Measurements from ENCODE around the gene CD81. TPM values are rescaled to one million over a fixed set of nuclear protein-coding genes. Genes with fewer than 3 reads are reported as not detected.
A peak's percentile ranks its signal among the peaks of the same experiment; 100 is the strongest.

CD81 gene, protein sequence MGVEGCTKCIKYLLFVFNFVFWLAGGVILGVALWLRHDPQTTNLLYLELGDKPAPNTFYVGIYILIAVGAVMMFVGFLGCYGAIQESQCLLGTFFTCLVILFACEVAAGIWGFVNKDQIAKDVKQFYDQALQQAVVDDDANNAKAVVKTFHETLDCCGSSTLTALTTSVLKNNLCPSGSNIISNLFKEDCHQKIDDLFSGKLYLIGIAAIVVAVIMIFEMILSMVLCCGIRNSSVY
- polyA plus RNA-seq (2011; rRNA removed) (260 and 359 TPM in 2 replicates), polyA minus RNA-seq (2011; rRNA and poly(A)+ RNA removed) (392 and 552 TPM in 2 replicates)

GRCh38 chr11:2376751-2377451 is at the start of gene CD81:
TSS of gene CD81 (plus strand) at chr11:2377310. CDS start at chr11:2377550, 240 bp downstream.
- Histone ChIP-seq H3K9me3 (ENCODE audit: control insufficient read depth, insufficient read depth, low read length) (peaks cover 4% of the 10 kb centered on the region; the same call in 1 of the 2 replicates), H3K4me3 (ENCODE audit: low read depth, low read length) (peak within 1 kb of the TSS; percentile 88), H3K27me3 (ENCODE audit: control insufficient read depth, insufficient read depth, low read length) (peaks cover 2% of the 10 kb centered on the region), H3K27ac (ENCODE audit: low read depth, low read length) (peak within 1 kb of the TSS; percentile 85)
- POLR2A ChIA-PET, result interaction anchor here (0.5 to 2.9 kb wide), 20 partner anchors 10 to 799 kb away, joined by 3 to 56 read pairs (median 4); partner anchors contain the start of gene TSSC4
- CTCF ChIA-PET, result interaction anchor here (1.0 kb wide), 1 partner anchor 24 kb away, joined by 4 read pairs; the partner anchor contains the start of gene TSSC4
- no peak for TF ChIP-seq CTCF (IDR thresholded peaks at IDR 0.05; ENCODE audit: low read depth, low read length)
- no peak for DNase-seq (ENCODE audit: low read depth, low spot score)

- Histone ChIP-seq H3K27me3 (ENCODE audit: control insufficient read depth, insufficient read depth, low read length) (no peaks in the 10 kb centered on the region), H3K9me3 (ENCODE audit: control insufficient read depth, insufficient read depth, low read length) (peaks cover 15% of the 10 kb centered on the region), H3K27ac (ENCODE audit: low read depth, low read length) (no peak overlapping the region), H3K4me3 (ENCODE audit: low read depth, low read length) (no peak overlapping the region)
- TF ChIP-seq CTCF (IDR thresholded peaks at IDR 0.05; ENCODE audit: low read depth, low read length), result no peak
- ChIA-PET CTCF (no interaction called here), POLR2A (no interaction called here)
- no peak for DNase-seq (ENCODE audit: low read depth, low spot score)
Observed at GRCh38 chr11:2328021-2328420, 49.1 kb upstream of the CD81 start.

DNA sequence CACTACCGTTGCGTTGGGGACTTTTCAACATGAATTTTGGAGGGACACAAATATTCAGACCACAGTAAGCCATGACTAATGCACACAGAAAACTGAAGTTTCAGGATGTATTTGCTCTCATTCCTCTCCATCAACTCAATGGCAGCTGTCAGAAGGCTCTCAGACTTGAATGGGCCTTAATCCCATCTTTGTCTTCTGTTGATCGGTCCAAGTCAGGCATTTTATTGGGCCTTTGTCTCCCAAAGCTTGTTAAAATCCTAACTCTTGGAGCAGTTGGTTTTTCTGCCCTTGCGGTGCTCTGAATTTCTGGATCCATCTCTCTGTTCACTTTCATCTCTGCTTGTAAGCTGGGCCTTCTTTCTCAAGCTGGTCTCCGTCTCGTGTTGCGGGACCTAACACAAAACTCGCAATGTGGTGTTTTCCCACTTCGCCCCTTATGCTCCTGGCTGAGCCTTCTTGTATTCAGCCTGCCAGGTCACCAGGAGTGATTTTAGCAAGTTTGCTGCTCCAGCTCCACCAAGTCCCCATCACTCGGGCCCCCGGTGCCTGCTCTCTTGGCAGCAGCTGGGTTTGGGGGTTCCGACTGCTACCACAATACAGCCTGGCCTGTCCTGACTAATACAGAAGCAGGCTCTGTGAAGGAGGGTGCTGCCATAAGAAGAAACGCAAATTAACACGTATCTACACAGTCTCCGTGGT is 48.3 kb upstream of the CD81 start:
- CTCF ChIA-PET, result no interaction called here
- POLR2A ChIA-PET, result no interaction called here
- no peak for TF ChIP-seq CTCF (IDR thresholded peaks at IDR 0.05; ENCODE audit: low read depth, low read length)
- Histone ChIP-seq H3K9me3 (ENCODE audit: control insufficient read depth, insufficient read depth, low read length) (peaks cover 15% of the 10 kb centered on the region), H3K27ac (ENCODE audit: low read depth, low read length) (no peak overlapping the region), H3K4me3 (ENCODE audit: low read depth, low read length) (no peak overlapping the region), H3K27me3 (ENCODE audit: control insufficient read depth, insufficient read depth, low read length) (no peaks in the 10 kb centered on the region)
- DNase-seq (ENCODE audit: low read depth, low spot score), result no peak

DNA sequence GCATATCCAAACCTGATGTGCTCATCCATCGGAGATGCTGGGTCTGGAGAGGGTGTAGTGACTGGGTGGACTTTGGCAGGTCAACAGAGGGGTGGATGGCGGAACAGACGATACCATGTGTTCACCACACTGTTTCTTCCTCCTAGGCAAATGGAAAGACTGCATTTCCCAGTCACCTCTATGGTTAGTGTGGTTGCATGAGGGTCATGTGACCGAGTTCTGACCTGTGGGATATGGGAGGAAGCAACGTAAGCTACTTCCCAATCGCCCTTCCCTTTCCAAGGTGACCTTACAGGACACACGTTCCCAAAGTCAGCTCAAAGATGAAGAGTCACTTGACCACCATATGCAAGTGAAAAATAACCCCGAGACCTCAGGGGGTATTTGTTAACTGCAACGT is 47.6 kb upstream of the CD81 start:
- CTCF ChIA-PET, result no interaction called here
- POLR2A ChIA-PET, result no interaction called here
- Histone ChIP-seq H3K9me3 (ENCODE audit: control insufficient read depth, insufficient read depth, low read length) (peaks cover 15% of the 10 kb centered on the region), H3K4me3 (ENCODE audit: low read depth, low read length) (no peak overlapping the region), H3K27me3 (ENCODE audit: control insufficient read depth, insufficient read depth, low read length) (no peaks in the 10 kb centered on the region), H3K27ac (ENCODE audit: low read depth, low read length) (no peak overlapping the region)
- no peak for TF ChIP-seq CTCF (IDR thresholded peaks at IDR 0.05; ENCODE audit: low read depth, low read length)
- DNase-seq (ENCODE audit: low read depth, low spot score), result no peak
